Gastroesophageal sphincter (tissue), 4 donors: ENCODE data around the gene CCDC32. TPM values are rescaled to one million over a fixed set of nuclear protein-coding genes. Genes with fewer than 3 reads are reported as not detected.

ENCODE experiments used
- ATAC-seq: fragments of 150-250 bp; one replicate; pipeline ENCODE4 v1.9.1; 2016; ENCODE audit warnings: mild to moderate bottlenecking, moderate library complexity
- H3K27ac ChIP-seq, 4 donors: fragments of 200-600 bp; sonication (generic) in 3 of 4; 1 replicate in 3 of 4; 2 replicates in 1 of 4; pipeline ENCODE4 v1.5.1; 2016 to 2019
- H3K27me3 ChIP-seq: fragments of 200-600 bp; sonication (generic); one replicate; pipeline ENCODE4 v1.5.1; 2019
- H3K36me3 ChIP-seq, 2 donors: fragments of 200-600 bp; sonication (generic); one replicate each; pipeline ENCODE4 v1.5.1; 2019; ENCODE audit warnings: control low read depth in 1 of 2
- H3K4me1 ChIP-seq, 3 donors: fragments of 200-600 bp; sonication (generic); 1 replicate in 2 of 3; 2 replicates in 1 of 3; pipeline ENCODE4 v1.5.1; 2016 to 2019; ENCODE audit warnings: control low read depth in 2 of 3
- H3K4me3 ChIP-seq, 2 donors: fragments of 200-600 bp; sonication (generic); one replicate each; pipeline ENCODE4 v1.5.1; 2019; ENCODE audit warnings: mild to moderate bottlenecking in 1 of 2, moderate library complexity in 1 of 2
- H3K9me3 ChIP-seq, 3 donors: fragments of 200-600 bp; sonication (generic); one replicate each; pipeline ENCODE4 v1.5.1; 2017 to 2019; ENCODE audit warnings: control low read depth in 2 of 3
- CTCF ChIP-seq, 4 experiments: fragments of 200-600 bp in 2 of 4; fragments of 450-650 bp in 2 of 4; sonication (generic) in 1 of 4; IDR thresholded peaks; one replicate each; pipeline ENCODE4 v1.5.1; 2017 to 2019; ENCODE audit warnings: antibody characterized with exemption in 4 of 4, mild to moderate bottlenecking in 2 of 4, moderate library complexity in 2 of 4
- EP300 ChIP-seq: sonication (generic); formaldehyde crosslinking; IDR thresholded peaks from one replicate; pipeline ENCODE4 v1.6.1; 2017; ENCODE audit warnings: antibody characterized with exemption, mild to moderate bottlenecking
- POLR2A ChIP-seq, 2 donors: fragments of 450-650 bp; IDR thresholded peaks; one replicate each; pipeline ENCODE4 v1.6.1; 2017; ENCODE audit warnings: antibody characterized with exemption in 2 of 2, mild to moderate bottlenecking in 2 of 2, moderate library complexity in 1 of 2
- POLR2AphosphoS5 ChIP-seq: sonication (generic); formaldehyde crosslinking; IDR thresholded peaks from one replicate; pipeline ENCODE4 v1.6.1; 2017; ENCODE audit warnings: antibody characterized with exemption
- WGBS, 2 donors: methylation state at CpG; one replicate each; pipeline ENCODE4 v1.1.5; 2018; ENCODE audit warnings: low coverage in 1 of 2; 5-methylcytosine and 5-hydroxymethylcytosine counted together
- total RNA-seq, 4 donors: library from RNA; depleted of rRNA; stranded (reverse); fragments of >200 nt; gene quantifications; one replicate each; pipeline ENCODE4 v1.1.0, GENCODE V29; 2016

Gene CCDC32
- total RNA-seq, 4 donors from 2014 or later = 16.2 to 45.8 (median 34.0) TPM

DNA sequence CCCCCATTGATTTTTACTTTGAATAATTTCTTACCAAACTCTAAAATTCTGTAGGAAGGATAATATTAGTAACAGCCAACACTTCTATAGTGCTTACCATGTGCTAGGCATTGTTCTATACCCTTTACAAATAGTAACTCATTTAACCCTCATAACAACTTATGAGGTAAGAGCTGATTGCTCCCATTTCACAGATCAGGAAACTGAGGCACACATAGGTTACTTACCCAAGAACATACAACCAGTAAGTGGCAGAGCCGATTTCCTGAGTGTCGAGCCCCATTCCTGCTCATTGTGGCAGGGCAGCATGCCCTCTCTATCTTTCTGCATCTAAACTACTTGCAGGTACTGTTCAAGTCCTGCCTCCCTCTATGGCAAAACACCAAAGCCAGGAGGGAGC, 9.0 kb downstream of the CCDC32 start:
- Histone ChIP-seq H3K9me3 (no peaks in the 10 kb centered on the region), H3K36me3 (peaks cover 0 to 79% of the 10 kb centered on the region in 2 donors), H3K27me3 (no peaks in the 10 kb centered on the region), H3K27ac (no peak overlapping the region), H3K4me3 (no peak overlapping the region), H3K4me1 (peaks cover 0 to 6% (median 0%) of the 10 kb centered on the region in 3 donors)
- WGBS, 2 donors = 92 to 100% methylated on average over 2 of the region's 2 CpGs
- TF ChIP-seq POLR2A (IDR thresholded peaks at IDR 0.05) (no peak), EP300 (no peak), CTCF (IDR thresholded peaks at IDR 0.05) (no peak), POLR2AphosphoS5 (no peak)
- no peak for ATAC-seq

GRCh38 chr15:40554161-40554525, 10.7 kb downstream of the CCDC32 start:
- TF ChIP-seq CTCF (IDR thresholded peaks at IDR 0.05) = no peak
- no peak for TF ChIP-seq POLR2AphosphoS5
- no peak for TF ChIP-seq EP300
- no peak for TF ChIP-seq POLR2A (IDR thresholded peaks at IDR 0.05)
- WGBS, 2 donors = 67 to 88% methylated on average over 3 to 4 of the region's 4 CpGs
- Histone ChIP-seq H3K4me1 (no peaks in the 10 kb centered on the region), H3K4me3 (no peak overlapping the region), H3K9me3 (no peaks in the 10 kb centered on the region), H3K36me3 (peaks cover 0 to 85% of the 10 kb centered on the region in 2 donors), H3K27me3 (no peaks in the 10 kb centered on the region), H3K27ac (no peak overlapping the region)
- ATAC-seq = no peak

GRCh38 chr15:40550341-40551037, 14.4 kb downstream of the CCDC32 start:
- 91 to 95% methylated on average over 6 of the region's 6 CpGs for WGBS, 2 donors
- Histone ChIP-seq H3K27me3 (no peaks in the 10 kb centered on the region), H3K4me3 (no peak overlapping the region), H3K4me1 (no peaks in the 10 kb centered on the region), H3K27ac (no peak overlapping the region), H3K36me3 (peaks cover 0 to 81% of the 10 kb centered on the region in 2 donors), H3K9me3 (no peaks in the 10 kb centered on the region)
- TF ChIP-seq POLR2AphosphoS5 = no peak
- no peak for TF ChIP-seq EP300
- no peak for TF ChIP-seq CTCF (IDR thresholded peaks at IDR 0.05)
- no peak for TF ChIP-seq POLR2A (IDR thresholded peaks at IDR 0.05)
- ATAC-seq = no peak

GRCh38 chr15:40549894-40550293, 14.9 kb downstream of the CCDC32 start:
- Histone ChIP-seq H3K4me1 (no peaks in the 10 kb centered on the region), H3K27me3 (no peaks in the 10 kb centered on the region), H3K27ac (no peak overlapping the region), H3K9me3 (no peaks in the 10 kb centered on the region), H3K4me3 (no peak overlapping the region), H3K36me3 (peaks cover 0 to 76% of the 10 kb centered on the region in 2 donors)
- WGBS, 2 donors = 33% methylated on average over 5 of the region's 9 CpGs; no CpG with 5 or more reads in 1 of the 2 donors
- TF ChIP-seq POLR2A (IDR thresholded peaks at IDR 0.05) = no peak
- no peak for TF ChIP-seq POLR2AphosphoS5
- no peak for TF ChIP-seq EP300
- no peak for TF ChIP-seq CTCF (IDR thresholded peaks at IDR 0.05)
- ATAC-seq = no peak

DNA sequence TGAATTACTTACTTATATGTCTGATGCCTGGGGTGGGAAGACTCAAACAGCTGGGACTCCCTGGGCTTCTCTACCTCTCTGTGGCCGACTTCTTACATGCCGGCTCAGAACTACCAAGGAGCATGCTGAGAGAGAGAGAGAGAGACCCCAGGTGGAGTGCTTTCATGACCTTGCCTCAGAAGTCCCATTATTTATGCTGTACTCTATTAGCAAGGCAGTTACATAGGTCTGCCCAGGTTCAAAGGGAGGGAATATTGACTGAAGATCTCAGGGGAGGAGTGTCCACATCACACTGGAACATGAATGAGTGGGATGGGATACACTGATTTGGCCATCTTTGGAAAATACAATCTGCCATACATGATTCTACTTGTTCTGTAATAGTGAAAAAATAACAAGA, 16.2 kb downstream of the CCDC32 start:
- H3K27ac ChIP-seq = no peak overlapping the region
- no peak for ATAC-seq
- no peaks in the 10 kb centered on the region for H3K27me3 ChIP-seq
- no peaks in the 10 kb centered on the region for H3K4me1 ChIP-seq
- no peak overlapping the region for H3K4me3 ChIP-seq
- peaks cover 0 to 65% of the 10 kb centered on the region in 2 donors for H3K36me3 ChIP-seq
- no peaks in the 10 kb centered on the region for H3K9me3 ChIP-seq
- WGBS, 2 donors = 100% methylated on average over 2 of the region's 2 CpGs; no CpG with 5 or more reads in 1 of the 2 donors
- TF ChIP-seq POLR2A (IDR thresholded peaks at IDR 0.05) = no peak
- TF ChIP-seq POLR2AphosphoS5 = no peak
- TF ChIP-seq EP300 = no peak
- TF ChIP-seq CTCF (IDR thresholded peaks at IDR 0.05) = no peak
